ENCODE data around the gene HMGB2.

Gene HMGB2

GRCh38 chr4:173284463-173284862, 49.7 kb downstream of the HMGB2 start:
- DNase-seq = no peak

DNA sequence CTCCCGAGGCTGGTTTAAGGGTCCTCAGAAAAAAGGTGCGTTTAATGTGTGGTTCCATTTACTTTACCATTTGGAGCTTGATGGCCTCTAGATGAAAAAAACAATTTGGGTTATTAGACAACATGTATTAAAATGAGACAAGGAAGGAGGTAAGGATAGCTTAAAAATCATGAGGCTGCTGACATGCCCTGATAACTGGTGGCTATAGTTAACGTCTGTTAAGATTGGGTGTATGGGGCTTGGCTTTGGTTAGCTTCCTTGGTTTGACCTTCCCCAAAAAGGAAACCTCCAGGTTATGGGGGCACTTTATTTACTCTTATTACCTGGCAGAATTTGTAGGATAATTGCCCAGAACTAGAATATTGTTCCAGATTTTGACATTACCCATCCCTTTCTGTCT, 51.5 kb downstream of the HMGB2 start:
- peak; percentile 58 for DNase-seq

DNA sequence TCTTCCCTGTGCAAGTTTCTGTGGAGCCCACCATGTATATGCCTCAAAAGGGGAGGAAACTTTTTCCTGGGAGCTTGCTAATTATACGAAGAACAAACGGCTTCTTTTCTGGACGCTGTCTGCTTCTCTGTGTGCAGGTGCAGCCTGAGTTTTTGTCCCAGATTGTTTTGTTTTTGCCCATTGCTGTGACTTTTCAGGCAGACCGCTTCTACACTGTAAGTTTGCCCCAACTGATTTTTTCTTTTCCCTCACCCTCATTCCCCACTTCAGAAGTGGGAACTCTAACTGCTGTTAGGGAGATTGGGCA, 51.9 kb downstream of the HMGB2 start:
- no peak for DNase-seq

DNA sequence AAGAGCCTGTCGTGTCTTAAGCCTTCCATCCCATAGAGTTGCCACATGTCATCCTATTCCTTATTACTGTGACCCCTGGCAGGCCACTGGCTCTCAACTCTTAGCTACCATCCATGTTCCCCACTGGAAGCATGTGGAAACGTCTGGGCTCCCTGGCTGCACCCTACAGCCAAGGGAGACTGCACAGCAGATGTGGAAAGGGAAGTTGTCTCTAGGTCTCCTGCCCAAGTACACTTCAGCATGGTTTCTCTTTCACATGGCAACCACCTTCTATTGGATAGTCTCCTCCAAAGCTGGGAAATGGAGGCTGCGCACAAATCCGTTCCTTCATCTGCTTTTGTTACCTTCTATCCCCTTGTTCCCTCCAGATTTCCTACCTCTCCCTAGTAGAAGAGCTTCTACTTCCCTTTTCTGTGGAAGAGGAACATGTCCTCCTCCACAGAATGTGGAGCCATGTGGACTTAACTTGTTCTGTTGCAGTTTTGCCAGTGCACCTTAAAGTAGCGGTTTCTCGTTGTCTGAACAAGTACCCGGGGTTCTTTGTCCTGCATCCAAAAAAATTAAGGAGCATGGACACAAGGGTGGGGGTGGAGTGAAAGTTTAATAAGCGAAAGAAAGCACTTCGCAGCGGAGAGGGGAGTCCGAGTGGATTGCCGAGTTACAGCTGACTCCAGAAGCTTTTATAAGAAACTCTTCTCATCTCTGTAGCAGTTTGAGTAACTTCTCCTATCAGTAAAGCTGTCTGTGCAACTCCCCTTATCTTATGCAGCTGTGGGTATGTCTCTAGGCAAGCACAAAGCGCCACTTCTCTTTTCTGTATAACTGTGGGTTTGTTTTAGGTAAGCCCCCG, 52.5 kb downstream of the HMGB2 start:
- peak; percentile 92 for DNase-seq
